Activated T-cell treated with anti-CD3 and anti-CD28 coated beads for 1 hour (primary cell): Measurements from ENCODE around the gene HMBS.

Experiments
- DNase-seq: peaks from one replicate; pipeline ENCODE4 v3.0.0-alpha.2; 2020; ENCODE audit warnings: low read depth

HMBS gene

DNA sequence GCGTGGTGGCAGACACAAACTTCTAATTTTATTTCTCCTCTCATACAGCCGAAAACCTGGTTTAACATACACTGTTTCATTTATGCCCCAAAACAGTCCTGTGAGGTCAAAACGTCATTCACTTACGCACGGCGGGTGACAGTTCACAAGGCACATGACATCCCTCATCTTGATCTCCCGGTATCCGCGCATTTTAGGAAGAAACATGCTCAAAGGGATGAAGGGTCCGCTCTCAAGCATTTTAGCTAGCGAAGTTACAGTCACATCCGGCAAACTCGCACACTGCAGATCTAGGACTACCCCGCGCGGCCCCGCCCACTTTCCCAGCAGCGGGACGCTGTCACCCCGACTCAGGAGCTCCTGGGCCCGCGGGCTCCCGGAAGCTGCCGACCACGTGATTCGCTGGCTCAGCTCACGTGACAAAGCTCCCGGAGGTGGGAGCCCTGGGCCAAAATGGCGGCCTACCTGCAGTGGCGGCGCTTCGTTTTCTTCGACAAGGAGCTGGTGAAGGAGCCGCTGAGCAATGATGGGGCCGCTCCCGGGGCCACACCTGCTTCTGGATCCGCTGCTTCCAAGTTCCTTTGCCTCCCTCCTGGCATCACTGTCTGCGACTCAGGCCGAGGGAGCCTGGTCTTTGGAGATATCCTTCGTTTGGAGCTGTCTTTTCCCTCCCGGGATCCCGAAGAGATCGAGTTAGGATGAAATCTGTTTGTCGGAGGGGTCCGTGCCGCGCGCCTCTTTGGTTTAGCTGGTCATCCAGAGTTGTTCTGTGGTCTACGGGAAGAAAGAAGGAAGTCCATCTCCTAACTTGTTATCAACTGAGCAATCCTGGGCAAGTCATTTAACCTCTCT is 17.1 kb upstream of the HMBS start, which contains the start of gene VPS11:
Gene VPS11 (plus strand): TSS at position 448 of the 852 bp plus-strand sequence. CDS start 6 bp downstream, at position 454.
- peak; percentile 97 for DNase-seq

- no peak for DNase-seq
Measured at GRCh38 chr11:119077839-119078238, 6.8 kb upstream of the HMBS start.

DNA sequence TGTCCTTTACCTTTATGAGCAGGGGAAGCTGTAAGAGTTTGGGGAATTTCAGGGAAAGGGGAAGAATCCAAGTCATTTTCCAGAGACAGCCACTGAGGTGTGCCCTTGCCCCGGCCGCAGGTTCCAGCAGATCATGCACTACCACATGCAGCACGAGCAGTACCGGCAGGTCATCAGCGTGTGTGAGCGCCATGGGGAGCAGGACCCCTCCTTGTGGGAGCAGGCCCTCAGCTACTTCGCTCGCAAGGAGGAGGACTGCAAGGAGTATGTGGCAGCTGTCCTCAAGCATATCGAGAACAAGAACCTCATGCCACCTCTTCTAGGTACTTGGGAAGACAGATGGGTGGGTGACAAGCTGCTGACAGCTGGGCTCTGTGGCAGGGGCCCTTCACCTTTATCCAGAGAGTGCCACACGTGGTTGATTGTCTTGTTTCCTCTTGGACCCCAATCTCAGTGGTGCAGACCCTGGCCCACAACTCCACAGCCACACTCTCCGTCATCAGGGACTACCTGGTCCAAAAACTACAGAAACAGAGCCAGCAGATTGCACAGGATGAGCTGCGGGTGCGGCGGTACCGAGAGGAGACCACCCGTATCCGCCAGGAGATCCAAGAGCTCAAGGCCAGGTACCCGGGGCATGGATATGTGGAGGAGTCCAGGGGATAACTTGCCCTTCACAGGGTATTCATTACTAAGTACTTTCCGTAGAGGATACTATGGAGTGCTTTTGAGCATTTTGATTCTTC is 5.8 kb upstream of the HMBS start:
- DNase-seq: no peak

- no peak for DNase-seq
Measured at GRCh38 chr11:119081682-119082260, 2.9 kb upstream of the HMBS start.

DNA sequence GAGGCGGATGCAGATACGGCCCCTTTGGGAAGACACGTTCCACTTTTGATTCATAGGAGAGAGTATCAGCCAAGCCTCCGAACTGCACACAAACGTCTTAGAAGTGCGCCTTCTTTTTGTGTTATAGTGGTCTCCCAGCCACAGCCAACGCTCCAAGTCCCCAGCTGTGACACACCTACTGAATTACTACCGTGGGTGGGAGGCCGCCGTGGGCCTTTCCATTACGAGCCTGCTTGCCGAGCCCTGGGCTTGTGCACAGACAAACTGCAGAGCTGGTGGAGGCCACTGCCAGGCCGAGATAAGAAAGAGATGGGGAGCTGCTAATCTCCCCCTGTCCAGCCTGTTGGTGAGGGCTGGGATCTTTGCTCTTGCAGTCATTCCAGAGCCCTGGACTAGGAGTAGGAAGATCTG is 761 bp downstream of the HMBS start:
- DNase-seq: no peak

GRCh38 chr11:119087123-119087522 is 2.4 kb downstream of the HMBS start:
- DNase-seq: no peak

DNA sequence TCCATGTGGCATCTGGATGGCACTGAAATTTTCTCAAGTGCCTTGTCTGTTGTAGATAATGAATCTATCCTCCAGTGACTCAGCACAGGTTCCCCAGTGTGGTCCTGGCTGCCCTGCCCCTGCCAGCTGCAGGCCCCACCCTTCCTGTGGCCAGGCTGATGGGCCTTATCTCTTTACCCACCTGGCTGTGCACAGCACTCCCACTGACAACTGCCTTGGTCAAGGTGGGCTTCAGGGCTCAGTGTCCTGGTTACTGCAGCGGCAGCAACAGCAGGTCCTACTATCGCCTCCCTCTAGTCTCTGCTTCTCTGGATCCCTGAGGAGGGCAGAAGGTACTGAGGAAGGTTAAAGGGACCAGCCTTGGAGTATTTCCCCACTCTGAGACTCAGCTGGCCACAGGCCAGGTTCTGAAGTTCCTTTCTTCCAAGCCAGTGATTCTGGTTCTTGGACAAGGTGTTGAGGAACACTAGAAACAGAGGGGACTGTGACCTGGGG is 3.1 kb downstream of the HMBS start:
- no peak for DNase-seq

GRCh38 chr11:119088406-119088805 is 3.7 kb downstream of the HMBS start:
- no peak for DNase-seq

DNA sequence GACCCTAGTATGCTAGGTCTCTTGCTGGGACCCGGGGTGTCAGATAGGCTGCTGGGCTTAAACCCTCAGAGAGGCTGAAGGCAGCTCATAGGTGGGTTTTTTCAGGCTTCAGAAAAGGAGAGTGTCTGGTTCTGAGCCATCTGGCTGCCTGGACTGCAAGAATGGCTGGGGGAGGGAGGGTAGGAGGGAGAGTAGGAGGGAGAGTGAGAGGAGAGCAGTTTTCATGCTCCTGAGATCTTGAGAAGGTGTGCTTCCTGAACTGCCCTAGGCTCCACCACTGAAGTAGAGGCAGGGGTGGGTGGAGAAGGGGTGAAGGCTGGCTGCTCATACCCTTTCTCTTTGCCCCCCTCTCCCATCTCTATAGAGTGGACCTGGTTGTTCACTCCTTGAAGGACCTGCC is 4.6 kb downstream of the HMBS start:
- DNase-seq: no peak

- no peak for DNase-seq
Measured at GRCh38 chr11:119091178-119091577, 6.5 kb downstream of the HMBS start.

DNA sequence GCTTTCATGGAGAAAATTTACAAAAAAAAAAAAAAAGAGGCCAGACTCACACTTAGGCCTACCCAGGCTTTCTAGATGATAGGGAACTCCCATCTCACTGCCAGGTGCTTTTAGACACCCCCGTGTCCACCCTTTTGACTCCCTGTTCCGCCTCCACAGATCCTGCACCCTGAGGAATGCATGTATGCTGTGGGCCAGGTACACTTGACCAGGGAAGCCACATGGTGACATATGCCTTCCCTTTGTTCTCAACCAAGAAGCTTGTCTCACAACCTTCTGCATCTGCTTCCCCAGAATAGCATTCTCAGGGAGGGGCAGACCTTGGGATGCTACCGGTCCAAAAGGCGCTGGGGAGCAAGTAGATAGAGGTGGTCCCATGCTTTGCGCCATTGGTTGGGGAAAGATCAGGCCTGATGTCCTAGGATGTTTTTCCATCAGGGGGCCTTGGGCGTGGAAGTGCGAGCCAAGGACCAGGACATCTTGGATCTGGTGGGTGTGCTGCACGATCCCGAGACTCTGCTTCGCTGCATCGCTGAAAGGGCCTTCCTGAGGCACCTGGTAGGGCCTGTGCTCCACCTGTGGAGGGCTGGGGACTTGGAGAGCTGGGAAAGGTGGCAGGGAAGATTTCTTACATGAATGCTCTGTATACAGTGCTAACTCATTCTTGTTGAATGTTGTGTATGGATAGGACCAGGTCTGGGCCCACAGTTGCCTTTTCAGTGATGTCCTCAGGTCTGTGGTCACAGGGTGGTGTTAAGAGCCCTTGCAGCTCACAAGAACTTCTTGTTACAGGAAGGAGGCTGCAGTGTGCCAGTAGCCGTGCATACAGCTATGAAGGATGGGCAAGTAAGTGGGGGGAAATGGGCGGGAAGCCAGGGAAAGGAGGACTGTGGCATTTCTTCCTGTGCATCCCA is 7.5 kb downstream of the HMBS start:
- DNase-seq: no peak

- DNase-seq: no peak
Measured at GRCh38 chr11:119092880-119093842, 8.5 kb downstream of the HMBS start.

DNA sequence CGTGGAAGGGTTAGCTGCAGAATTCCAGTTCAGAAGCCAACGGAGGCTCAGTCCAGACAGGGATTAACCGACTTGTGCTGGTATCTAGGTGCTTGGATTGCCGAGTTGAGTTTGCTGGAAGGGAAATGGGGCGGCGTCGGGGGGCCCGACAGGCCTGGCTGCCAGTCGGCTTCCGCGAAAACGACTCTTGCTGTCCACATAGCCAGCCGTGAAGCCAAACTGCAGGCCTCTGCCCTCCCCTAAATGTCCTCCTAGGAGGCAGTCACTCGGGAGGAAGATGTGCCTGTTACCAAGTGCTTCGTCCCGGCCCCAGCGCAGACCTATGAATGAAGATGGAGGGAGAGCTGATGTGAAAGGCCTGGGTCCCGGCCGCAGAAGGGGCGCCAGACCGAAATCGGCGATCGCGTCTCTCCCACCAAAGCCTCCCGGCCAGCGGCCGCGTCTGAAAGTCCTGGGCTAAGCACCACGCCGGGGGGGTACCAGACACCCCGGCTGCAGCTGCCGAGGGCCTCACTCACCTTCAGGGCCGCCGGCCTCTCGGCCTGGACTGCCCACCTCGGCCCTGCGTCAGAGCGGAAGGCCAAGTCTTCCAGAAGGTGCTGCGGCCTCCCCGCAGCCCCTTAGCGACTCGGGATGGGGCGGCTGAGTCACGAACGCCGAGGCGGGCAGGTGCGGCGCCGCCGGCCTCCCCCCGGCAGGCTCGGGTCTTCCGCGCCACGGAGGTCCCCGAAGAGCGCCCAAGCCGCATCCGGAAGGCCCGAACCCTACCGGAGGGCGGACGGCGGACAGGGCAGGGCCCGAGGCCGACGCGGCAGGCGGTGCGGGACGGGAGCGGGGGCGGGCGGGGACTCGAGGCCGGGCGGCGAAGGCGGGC is 9.5 kb downstream of the HMBS start:
- no peak for DNase-seq

- no peak for DNase-seq
Measured at GRCh38 chr11:119094816-119095065, 10.1 kb downstream of the HMBS start.

DNA sequence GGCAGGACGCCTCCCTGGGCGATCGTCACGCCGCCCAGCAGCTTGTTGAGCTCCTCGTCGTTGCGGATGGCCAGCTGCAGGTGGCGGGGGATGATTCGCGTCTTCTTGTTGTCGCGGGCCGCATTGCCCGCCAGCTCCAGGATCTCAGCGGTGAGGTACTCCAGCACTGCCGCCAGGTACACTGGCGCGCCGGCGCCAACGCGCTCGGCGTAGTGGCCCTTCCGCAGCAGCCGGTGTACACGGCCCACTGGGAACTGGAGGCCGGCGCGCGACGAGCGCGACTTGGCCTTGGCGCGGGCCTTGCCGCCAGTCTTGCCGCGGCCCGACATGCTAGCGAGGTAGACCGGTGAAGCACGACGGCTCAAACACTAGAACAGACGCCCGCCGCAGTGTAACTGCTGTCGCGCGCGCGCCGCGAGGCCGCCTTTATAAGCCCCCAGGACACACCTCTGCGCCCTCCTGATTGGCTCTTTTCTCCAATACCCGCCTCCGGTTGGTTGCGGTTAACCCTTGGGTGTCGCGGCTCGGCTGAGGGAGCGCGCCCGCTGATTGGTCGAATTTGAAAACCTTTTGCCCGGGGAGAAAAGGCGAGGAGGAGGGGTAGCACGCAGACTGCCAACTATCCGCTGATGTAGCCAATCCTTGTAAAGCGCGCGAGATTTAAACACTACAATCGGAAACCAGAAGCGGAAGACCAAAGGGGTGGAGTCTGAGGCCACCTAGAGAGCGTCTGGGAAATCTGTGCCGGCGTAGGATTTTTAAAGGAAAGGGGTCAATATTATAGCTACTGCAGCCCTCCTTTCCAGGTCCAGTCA is 10.6 kb downstream of the HMBS start:
- DNase-seq: peak; percentile 98

DNA sequence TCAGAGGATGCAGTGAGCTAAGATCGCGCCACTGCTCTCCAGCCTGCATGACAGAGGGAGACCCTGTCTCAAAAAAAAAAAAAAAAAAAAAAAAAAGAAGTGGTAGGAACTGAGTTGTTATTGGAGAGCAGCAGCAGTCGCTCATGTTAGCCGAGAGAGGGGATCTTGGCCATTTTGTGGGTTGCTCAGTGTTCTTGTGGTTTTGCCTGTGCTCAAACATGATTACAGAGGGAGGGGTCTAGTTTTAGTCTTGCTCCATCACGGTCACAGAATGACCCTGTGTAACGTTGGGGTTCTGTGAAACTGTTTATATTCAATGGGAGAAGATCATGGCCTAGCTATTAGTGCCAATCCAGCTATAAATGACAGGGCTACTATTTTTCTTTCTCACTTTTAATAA is 15.0 kb downstream of the HMBS start:
- no peak for DNase-seq

- DNase-seq: no peak
Measured at GRCh38 chr11:119100246-119100970, 15.7 kb downstream of the HMBS start.
